GM19328 (cell line): ENCODE results near the gene KRT40.

Experiments used
- ATAC-seq: cut with Tn5 transposase; IDR thresholded peaks from one replicate; pipeline ENCODE4 v1.9.1; 2021; ENCODE audit warnings: mild to moderate bottlenecking, moderate library complexity; ENCODE audit not compliant: unreplicated experiment

The KRT40 gene

GRCh38 chr17:40953881-40954280, 30.2 kb downstream of the KRT40 start:
- ATAC-seq, result no peak

- ATAC-seq, result no peak
Observed at GRCh38 chr17:40952661-40953060, 31.5 kb downstream of the KRT40 start.

GRCh38 chr17:40952154-40952553, 32.0 kb downstream of the KRT40 start:
- no peak for ATAC-seq

DNA sequence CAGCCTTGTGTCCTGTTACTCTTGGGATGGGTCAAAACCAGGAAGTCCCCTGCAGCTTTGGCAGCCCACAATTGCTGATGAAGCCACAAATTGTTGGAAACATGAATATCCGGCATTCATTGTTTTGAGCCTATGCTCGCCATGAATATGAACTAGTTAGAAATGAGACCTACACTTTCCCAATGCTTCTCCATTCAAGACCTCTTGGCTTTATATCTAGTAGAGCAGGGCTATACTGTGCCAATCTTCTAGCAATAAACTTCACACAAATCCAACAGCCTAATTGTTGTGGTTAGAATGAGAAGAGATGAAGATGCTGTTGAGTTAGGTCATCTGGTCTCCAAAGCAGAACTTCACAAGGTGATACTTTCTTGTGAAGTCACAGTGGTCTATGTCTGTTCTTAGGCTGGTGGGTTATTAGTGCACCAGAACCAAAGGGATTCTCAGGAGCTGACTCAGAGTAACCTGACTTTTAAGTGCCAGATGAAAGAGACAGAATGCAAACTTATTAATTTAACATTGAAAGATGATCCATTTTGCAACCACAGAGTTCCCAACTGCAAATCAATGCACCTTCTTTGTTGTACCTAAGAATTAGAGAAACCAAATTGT, 33.0 kb downstream of the KRT40 start:
- no peak for ATAC-seq

GRCh38 chr17:40950176-40950575, 34.0 kb downstream of the KRT40 start:
- ATAC-seq, result no peak

DNA sequence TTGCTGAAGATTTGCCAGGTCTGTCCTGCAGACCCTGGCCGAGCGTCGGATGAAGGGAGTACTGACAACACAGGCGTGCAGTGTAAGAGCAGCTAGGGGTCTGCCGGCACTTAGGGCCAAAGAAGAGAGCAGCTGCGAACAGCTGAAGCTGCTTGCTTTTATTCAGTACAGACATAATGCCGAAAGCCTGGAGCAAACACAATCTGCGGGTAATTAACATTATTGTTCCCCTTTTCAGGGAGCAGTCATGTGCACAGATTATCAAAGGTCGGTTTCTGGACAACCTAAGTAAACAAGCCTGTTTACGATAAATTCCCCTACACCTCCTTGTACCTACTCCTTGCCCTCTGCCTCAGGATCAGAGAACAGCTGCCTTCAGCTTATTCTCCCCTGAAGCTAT, 34.7 kb downstream of the KRT40 start:
- no peak for ATAC-seq

GRCh38 chr17:40947929-40948328, 36.2 kb downstream of the KRT40 start:
- no peak for ATAC-seq

GRCh38 chr17:40945414-40945813, 38.7 kb downstream of the KRT40 start:
- ATAC-seq, result no peak

DNA sequence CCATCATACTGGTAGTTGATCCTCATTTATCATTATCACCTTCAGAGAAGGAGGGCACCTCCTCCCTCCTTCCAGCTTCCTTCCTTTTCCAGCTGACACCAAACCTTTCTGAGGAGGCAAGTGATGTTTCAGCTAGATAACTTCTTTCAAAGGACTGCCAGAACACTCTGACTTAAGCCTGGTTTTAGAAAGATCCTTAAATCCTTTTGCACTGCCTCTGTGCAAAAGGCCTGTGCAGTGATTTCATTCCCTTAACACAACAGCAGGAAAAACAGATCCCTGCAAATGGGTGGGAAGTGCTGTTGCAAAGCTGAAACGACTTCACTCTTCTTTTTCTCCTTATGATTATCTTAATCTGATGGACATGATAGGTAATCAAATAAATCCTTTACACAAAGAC, 39.6 kb downstream of the KRT40 start:
- ATAC-seq, result no peak

DNA sequence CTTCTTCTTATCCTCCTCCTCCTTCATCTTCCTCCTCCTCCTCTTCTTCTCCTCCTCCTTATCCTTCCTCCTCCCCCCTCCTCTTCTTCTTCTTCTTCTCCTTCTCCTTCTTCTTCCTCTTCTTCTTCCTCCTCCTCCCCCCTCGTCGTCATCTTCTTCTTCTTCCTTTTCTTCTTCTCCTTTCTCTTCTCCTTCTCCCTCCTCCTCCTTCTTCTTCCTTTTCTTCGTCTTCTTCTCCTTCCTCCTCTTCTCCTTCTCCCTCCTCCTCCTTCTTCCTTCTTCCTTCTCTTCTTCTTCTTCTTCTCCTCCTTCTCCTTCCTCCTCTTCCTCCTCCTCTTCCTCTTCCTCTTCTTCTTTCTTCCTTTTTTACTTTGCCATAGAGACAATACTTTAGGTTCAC, 41.6 kb downstream of the KRT40 start:
- no peak for ATAC-seq

- no peak for ATAC-seq
Observed at GRCh38 chr17:40940266-40940665, 43.9 kb downstream of the KRT40 start.

GRCh38 chr17:40938981-40939380, 45.1 kb downstream of the KRT40 start:
- no peak for ATAC-seq

DNA sequence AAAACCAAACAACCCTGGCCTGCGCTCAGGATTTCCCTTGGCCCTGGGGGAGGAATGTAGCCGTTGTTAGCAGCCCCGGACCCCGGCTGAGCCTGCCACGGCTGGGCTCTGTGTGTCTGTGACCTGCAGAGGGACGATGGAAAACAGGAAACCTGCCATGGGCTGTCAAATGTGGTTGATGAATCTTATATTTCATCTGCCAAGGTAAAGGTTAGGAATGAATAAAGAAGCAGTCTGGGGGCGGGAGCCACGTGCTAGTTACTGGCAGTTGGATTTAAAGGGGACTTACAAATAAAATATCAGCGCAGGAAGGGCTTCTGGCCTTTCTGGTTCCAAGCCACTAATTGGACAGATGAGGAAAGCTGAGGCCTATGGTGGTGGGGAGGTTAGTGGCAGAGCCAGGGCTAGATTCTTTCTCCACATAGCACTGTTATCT, 46.7 kb downstream of the KRT40 start, which contains the start of gene KRT23:
KRT23 (minus strand) TSS at position 263 of the 436 bp plus-strand sequence. CDS start 1,043 bp downstream, outside the sequence.
- ATAC-seq, result no peak

DNA sequence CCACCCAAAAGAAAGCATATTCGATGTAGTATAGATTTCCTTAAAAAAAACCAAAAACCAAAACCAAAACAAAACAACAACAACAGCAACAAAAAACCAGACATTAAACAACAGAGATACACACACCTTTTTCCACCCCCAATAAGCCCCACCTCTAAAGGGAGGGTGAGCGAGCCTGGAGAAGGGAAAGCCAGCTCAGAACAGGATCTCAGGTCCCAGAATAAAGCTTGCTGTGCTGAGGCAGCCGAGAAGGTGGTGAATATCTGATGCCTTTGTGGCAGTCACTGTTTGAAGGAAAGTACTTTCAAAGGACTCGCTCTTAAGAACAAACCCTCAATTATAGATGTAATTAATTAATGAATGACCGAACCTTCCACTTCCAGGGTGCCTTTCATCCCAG, 47.1 kb downstream of the KRT40 start:
- no peak for ATAC-seq

GRCh38 chr17:40936437-40936971, 47.6 kb downstream of the KRT40 start:
- no peak for ATAC-seq

DNA sequence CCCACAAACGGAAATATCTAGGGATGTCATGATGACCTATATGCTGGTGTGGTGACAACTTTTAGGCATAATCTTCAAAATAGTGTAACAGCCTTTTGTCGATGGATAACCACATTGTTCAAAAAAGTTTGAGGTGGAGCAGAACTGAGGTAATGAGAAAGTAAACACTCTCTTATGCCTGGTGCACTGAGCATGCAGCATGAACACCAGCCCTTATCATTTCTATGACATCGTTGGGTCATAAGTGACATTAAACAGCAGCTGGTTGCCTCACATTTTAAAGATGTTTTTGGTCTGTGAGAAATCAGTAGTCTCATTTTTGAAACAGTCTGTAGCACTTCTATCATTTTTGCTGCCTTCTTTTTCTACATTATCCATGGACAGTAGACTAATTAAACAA, 48.5 kb downstream of the KRT40 start:
- ATAC-seq, result no peak

GRCh38 chr17:40932608-40933007, 51.5 kb downstream of the KRT40 start:
- no peak for ATAC-seq

- no peak for ATAC-seq
Observed at GRCh38 chr17:40931311-40931710, 52.8 kb downstream of the KRT40 start.
